ENCODE data around the gene KRT33B. TPM values are rescaled to one million over a fixed set of nuclear protein-coding genes. Genes with fewer than 3 reads are reported as not detected.
A peak's percentile ranks its signal among the peaks of the same experiment; 100 is the strongest.

KRT33B gene
- total and polyA plus RNA-seq, 2 of the 13 experiments (the other 11 are each of a cell fraction or from before 2014, with no cell fraction given): not detected

GRCh38 chr17:41413982-41414381 lies 44.4 kb upstream of the KRT33B start (continued):
- TF ChIP-seq ZNF512B (CRISPR knock-in tag; IDR thresholded peaks at IDR 0.05; ENCODE audit: borderline replicate concordance) (no peak), SAP130 (CRISPR knock-in tag; IDR thresholded peaks at IDR 0.05; ENCODE audit: low read depth) (peak; percentile 25; the same call in 1 of the 2 replicates), ZNF614 (CRISPR knock-in tag; IDR thresholded peaks at IDR 0.05; ENCODE audit: borderline replicate concordance) (no peak), IKZF5 (CRISPR knock-in tag; IDR thresholded peaks at IDR 0.05) (no peak), ZNF430 (CRISPR knock-in tag; IDR thresholded peaks at IDR 0.05) (no peak), ZNF766 (CRISPR knock-in tag; IDR thresholded peaks at IDR 0.05; ENCODE audit: borderline replicate concordance) (no peak), ZBTB25 (CRISPR knock-in tag; IDR thresholded peaks at IDR 0.05) (no peak), ZNF335 (CRISPR knock-in tag; IDR thresholded peaks at IDR 0.05) (no peak), TFDP2 (CRISPR knock-in tag; IDR thresholded peaks at IDR 0.05) (no peak), RARA (CRISPR knock-in tag; IDR thresholded peaks at IDR 0.05) (0 out of 2 replicates have a peak, but pooled peaks have one; percentile 32), ZNF3 (CRISPR knock-in tag; IDR thresholded peaks at IDR 0.05) (no peak), MYPOP (CRISPR knock-in tag; IDR thresholded peaks at IDR 0.05) (no peak), ZNF101 (CRISPR knock-in tag; IDR thresholded peaks at IDR 0.05; ENCODE audit: borderline replicate concordance, low read depth) (no peak), NFKB2 (CRISPR knock-in tag; IDR thresholded peaks at IDR 0.05; ENCODE audit: borderline replicate concordance) (no peak), ZNF30 (CRISPR knock-in tag; IDR thresholded peaks at IDR 0.05) (no peak), ZNF577 (CRISPR knock-in tag; IDR thresholded peaks at IDR 0.05; ENCODE audit: borderline replicate concordance, low read depth) (no peak), KDM2A (CRISPR knock-in tag; IDR thresholded peaks at IDR 0.05; ENCODE audit: borderline replicate concordance, low read depth) (no peak), UBTF (CRISPR knock-in tag; IDR thresholded peaks at IDR 0.05) (no peak)
- TF ChIP-seq, protein P1, sequence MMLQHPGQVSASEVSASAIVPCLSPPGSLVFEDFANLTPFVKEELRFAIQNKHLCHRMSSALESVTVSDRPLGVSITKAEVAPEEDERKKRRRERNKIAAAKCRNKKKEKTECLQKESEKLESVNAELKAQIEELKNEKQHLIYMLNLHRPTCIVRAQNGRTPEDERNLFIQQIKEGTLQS (CRISPR knock-in tag; IDR thresholded peaks at IDR 0.05): no peak
